Measurements from ENCODE around the gene RNU6-1.

Gene RNU6-1

GRCh38 chr15:67792250-67792942, 47.4 kb downstream of the RNU6-1 start (continued):
- no peak for TF ChIP-seq ZNF155 (tag by site-specific recombination; IDR thresholded peaks at IDR 0.05)
- TF ChIP-seq ZBTB48 (tag by site-specific recombination; IDR thresholded peaks at IDR 0.05), result peak; percentile 95
- TF ChIP-seq BCL11A (tag by site-specific recombination; IDR thresholded peaks at IDR 0.05; ENCODE audit: low read depth), result peak; percentile 98
- TF ChIP-seq ZNF792 (tag by site-specific recombination; IDR thresholded peaks at IDR 0.05), result peak; percentile 87; the same call in 1 of the 2 replicates
- peak; percentile 85 for TF ChIP-seq ZNF394 (tag by site-specific recombination; IDR thresholded peaks at IDR 0.05; ENCODE audit: borderline replicate concordance)
- no peak for TF ChIP-seq ZNF670 (tag by site-specific recombination; IDR thresholded peaks at IDR 0.05; ENCODE audit: low read depth)
- TF ChIP-seq ZSCAN23 (tag by site-specific recombination; IDR thresholded peaks at IDR 0.05), result peak; percentile 100
- TF ChIP-seq PRDM2 (tag by site-specific recombination; IDR thresholded peaks at IDR 0.05; ENCODE audit: borderline replicate concordance), result no peak
- no peak for TF ChIP-seq ZNF223 (tag by site-specific recombination; IDR thresholded peaks at IDR 0.05)
- TF ChIP-seq ZNF184 (tag by site-specific recombination; IDR thresholded peaks at IDR 0.05), result peak; percentile 96
- no peak for TF ChIP-seq ZNF791 (tag by site-specific recombination; IDR thresholded peaks at IDR 0.05)
- TF ChIP-seq ZNF37A (tag by site-specific recombination; IDR thresholded peaks at IDR 0.05), result peak; percentile 41; the same call in 1 of the 2 replicates
- TF ChIP-seq CTCF (tag by site-specific recombination; IDR thresholded peaks at IDR 0.05), result no peak
- peak; percentile 99 for TF ChIP-seq GLI2 (tag by site-specific recombination; IDR thresholded peaks at IDR 0.05; ENCODE audit: borderline replicate concordance, low read depth)
- TF ChIP-seq ZNF175 (tag by site-specific recombination; IDR thresholded peaks at IDR 0.05), result no peak
- TF ChIP-seq TRIM28 (IDR thresholded peaks at IDR 0.05; ENCODE audit: borderline replicate concordance, low read length), result no peak
- TF ChIP-seq PBX3 (CRISPR knock-in tag; IDR thresholded peaks at IDR 0.05), result no peak
- peak; percentile 100 for TF ChIP-seq GLIS1 (tag by site-specific recombination; IDR thresholded peaks at IDR 0.05)
- no peak for TF ChIP-seq ZNF350 (tag by site-specific recombination; IDR thresholded peaks at IDR 0.05)
- TF ChIP-seq ZNF114 (tag by site-specific recombination; IDR thresholded peaks at IDR 0.05), result no peak
- no peak for TF ChIP-seq ZBTB10 (tag by site-specific recombination; IDR thresholded peaks at IDR 0.05)
- TF ChIP-seq ZXDB (tag by site-specific recombination; IDR thresholded peaks at IDR 0.05), result peak; percentile 99
- TF ChIP-seq ZFP37 (tag by site-specific recombination; IDR thresholded peaks at IDR 0.05), result peak; percentile 96
- peak; percentile 73; the same call in 1 of the 2 replicates for TF ChIP-seq ZNF626 (tag by site-specific recombination; IDR thresholded peaks at IDR 0.05)
- TF ChIP-seq ZNF174 (tag by site-specific recombination; IDR thresholded peaks at IDR 0.05), result peak; percentile 87; the same call in 1 of the 2 replicates
- peak; percentile 100 for TF ChIP-seq PRDM6 (tag by site-specific recombination; IDR thresholded peaks at IDR 0.05)

Measured in HEK293 (cell line).